HS-27A (cell line): ENCODE data around the gene GUCA1A.
"Not testable (repeated sequence)": the region's sequence is repeated elsewhere in the genome, so short reads cannot be mapped to it uniquely, and the experiment has no call there.

Experiments used
- DNase-seq: peaks from one replicate; pipeline ENCODE4 v3.0.0-alpha.2; 2012; ENCODE audit warnings: low read depth, missing footprints

GUCA1A gene

DNA sequence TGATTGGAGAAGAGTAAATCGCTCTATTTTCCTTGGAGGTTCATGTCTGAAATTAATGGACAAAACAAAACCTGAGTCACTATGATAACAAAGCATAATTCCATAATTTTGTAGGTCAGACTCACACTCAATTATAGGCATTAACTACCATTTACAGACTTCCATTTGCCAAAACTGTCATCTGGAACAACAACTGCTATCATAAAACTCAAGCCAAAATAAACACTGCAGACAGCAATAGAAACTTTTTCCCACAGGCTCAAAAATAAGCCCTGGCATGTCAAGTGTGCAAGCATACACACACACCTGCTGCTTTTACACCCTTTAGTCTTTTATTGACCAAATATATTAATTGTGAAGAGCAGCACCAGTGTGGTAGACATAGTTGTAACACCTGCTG is 37.4 kb downstream of the GUCA1A start:
- no peak for DNase-seq

DNA sequence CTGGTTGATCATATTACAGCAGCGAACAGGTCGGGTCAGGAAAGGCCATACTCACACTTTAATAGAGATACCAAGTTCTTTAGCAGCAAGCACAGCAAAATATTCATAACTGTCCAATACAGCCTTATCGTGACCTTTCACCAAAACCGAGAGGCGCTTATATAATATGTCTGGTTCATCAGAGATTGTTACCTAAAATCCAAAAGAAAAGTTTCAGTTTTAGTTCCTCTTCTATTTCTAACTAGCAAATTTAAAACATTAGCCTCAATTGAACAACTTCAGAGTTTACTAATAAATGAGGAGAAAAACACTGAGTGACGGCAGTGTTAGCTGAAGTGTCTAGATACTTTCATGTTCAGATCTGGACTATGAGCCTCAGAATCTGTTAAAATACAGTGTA is 38.6 kb downstream of the GUCA1A start:
- no peak for DNase-seq

DNA sequence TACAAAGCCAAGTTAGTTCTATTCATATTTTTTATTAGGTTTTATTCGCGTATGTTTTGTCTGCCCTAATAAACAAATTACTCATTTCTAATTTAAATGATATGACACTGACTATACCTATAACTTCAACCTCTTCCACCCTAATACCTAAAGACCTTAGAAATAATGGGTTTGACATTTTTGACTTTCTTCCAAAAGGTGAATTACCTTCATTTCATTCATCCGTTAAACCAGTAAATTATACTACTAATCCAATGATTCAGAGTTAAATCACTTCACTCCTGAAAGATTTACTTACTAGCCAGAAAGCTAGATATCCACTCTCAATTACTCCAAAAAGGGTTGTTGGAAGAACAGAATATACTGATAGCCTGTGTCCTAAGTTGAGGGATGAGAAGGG is 39.3 kb downstream of the GUCA1A start:
- no peak for DNase-seq

DNA sequence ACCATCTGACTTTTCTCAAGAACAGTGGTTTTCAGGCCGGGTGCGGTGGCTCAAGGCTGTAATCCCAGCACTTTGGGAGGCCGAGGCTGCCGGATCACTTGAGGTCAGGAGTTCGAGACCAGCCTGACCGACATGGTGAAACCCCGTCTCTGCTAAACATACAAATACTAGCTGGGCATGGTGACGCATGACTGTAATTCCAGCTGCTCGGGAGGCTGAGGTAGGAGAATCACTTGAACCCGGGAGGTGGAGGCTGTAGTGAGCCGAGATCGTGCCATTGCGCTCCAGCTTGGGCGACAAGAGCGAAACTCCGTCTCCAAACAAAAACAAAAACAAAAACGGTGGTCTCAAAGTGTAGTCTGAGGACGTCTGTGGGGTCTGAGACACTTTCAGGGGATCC is 43.3 kb downstream of the GUCA1A start:
- not testable (repeated sequence) for DNase-seq

DNA sequence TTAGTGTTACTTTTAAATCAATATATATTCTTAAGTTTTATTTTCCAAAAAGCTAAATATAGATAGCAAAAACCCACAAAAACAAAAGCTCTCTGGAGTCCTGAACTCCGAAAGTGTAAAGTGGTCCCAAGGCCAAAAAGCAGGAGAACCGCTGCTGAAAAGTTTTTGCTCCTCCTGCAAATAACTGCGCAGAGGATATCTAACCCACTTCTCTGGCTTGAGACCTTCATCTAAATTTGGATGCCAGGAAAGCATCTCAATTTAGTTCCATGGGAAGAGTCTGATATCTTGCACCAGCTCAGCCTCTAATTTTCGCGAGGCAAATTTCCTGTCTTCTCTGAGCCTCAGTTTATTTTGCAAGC is 44.0 kb downstream of the GUCA1A start:
- no peak for DNase-seq

DNA sequence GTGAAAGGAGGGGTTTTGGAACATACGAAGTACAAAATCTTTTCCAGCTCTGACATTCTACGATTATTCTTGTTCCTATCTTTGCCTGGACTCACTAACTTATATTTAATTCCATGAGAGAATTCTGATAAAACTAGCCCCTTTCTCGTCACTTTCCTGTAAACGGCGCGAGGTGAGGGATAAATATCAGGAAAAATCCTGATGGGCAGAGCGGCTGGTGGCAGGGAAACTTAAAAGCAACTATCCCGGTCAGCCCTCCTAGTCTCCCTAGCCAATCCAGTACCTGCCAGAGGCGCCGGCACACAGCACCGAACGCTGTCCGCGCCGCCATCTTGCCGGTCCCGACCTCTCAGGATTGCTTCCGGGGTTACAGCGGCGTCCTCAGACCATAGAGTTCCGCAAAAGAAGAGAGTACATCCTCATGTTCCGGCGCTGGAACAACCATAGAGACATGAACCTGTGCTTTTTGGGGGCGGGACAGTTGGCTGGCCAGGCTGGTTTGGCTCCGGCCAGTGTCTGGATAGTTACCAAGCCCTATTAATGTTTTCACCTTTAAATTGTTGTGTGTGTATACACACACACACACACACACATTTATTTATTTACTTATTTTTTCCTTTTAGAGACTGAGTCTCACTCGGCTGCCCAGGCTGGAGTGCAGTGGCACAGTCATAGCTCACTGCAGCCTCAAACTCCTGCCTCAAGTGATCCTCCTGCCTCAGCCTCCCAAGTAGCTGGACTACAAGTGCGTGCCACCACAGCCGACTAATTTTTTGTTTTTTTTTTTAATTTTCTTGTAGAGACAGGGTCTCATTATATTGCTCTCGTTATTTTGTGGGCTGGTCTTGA is 44.6 kb downstream of the GUCA1A start, which contains the start of gene MRPS10:
MRPS10 (minus strand) TSS at position 343 of the 849 bp plus-strand sequence; CDS start at position 331, 12 bp downstream.
- DNase-seq = peak; percentile 90

DNA sequence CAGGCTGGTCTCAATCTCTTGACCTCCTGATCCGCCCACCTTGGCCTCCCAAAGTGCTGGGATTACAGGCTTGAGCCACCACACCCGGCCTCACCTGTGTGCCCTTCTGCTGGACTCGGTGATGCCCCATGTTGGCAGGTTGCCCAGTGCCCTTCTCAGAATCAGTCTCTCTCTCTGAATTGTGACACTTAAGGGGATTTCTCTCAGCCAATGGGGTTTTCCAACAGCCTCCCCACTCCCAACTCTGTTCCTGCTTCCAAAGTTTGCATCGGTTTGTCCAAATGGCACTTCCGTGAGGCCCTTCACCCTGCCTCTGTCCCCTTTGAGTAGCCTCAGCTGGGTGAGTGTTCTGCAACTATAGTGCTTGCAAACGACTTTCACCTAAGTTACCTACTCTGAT is 47.6 kb downstream of the GUCA1A start:
- no peak for DNase-seq

DNA sequence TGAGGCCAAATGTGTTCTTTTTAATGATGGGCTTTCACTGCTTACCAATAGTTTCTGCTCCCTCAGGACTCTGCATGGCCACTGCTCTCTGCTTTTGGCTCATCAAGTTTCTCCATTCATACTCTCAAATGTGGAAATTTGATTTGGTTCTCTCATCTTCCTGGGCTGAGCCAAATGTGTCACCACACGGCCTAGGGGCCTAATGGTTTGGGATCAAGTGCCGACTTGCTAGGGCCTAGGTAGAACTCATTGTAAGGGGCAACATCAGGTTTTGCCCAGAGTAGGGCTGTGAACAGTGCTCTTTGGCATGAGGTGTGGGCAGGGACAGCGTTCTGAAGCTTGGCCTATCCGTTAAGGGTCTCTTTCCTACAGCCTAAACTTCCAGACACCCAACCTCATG is 48.4 kb downstream of the GUCA1A start:
- DNase-seq = no peak

DNA sequence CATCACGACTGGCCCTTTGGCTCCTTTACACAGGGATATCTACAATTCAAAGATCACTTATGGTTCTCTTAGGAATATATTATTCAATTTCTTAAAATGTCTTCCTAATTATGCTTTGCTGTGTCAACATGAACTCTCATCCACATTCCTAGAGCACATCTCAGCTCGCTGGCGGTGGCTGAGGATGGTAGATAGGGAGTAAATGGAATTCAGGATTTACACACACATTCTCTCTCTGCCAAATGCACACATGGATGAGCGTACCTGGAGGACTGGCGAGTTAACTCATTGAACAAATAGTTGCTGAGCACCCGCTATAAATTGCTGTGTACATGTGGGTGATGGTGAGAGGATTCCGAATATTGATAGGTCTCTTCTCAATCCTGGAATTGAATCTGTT is 49.3 kb downstream of the GUCA1A start:
- no peak for DNase-seq

DNA sequence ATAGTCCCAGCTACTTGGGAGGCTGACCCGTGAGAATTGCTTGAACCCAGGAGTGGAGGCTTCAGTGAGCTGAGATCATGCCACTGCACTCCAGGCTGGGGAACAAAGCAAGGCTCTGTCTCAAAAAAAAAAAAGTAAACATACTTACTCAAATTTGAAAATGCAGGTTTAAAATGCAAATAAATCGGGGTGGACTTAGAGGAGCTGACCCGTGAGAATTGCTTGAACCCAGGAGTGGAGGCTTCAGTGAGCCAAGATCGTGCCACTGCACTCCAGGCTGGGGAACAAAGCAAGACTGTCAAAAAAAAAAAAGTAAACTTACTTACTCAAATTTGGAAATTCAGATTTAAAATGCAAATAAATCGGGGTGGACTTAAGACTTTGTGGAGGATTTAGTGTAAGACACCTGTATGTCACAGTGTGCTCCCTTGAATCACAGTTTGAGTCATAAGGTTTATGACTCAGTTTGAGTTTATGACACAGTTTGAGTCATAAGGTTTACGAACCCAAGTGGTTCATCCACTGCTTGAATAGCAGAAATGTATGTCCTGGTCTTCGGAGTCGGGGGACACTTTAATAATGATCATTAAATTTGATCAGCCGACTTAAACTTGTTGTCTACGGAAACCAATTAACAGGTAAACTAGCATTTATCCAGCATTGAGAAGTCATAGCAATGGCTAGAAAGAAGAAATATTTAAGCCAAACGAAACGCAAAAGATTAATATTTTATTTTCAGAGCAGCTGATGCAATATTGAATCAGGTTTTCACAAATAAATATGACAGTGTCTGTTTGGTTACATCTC is 51.3 kb downstream of the GUCA1A start:
- peak; percentile 82 for DNase-seq

DNA sequence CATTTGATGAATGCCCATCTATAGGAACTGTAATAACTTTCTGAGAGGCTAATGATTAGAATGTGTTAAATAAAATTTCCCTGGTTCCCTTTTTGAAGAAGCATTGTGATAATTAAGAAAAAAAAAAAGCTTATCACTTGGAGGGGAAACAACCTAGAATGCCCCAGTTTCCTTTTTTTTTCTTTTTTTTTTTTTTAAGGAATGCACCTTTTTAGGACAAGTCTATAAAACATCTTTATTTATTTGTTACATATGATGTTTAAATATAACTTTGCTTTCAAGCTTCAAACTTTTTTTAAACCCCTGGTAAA is 51.8 kb downstream of the GUCA1A start:
- no peak for DNase-seq

DNA sequence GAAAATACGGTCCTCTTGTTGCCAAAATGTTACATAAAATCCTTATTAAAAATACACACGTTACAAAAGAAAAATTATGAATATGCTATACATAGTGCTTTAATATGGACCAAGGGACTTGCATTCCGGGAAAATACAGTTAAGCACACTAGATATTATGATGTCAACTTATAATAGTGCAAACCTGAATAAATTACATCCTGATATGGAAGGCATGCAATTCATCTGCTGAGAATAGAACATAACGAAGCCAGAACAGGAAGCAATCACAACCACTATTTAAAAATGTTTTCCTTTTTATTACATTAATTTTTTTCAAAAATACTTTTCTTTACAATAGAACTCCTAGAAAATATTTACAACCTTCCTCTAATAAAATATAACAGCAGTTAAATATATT is 52.3 kb downstream of the GUCA1A start:
- DNase-seq = no peak

DNA sequence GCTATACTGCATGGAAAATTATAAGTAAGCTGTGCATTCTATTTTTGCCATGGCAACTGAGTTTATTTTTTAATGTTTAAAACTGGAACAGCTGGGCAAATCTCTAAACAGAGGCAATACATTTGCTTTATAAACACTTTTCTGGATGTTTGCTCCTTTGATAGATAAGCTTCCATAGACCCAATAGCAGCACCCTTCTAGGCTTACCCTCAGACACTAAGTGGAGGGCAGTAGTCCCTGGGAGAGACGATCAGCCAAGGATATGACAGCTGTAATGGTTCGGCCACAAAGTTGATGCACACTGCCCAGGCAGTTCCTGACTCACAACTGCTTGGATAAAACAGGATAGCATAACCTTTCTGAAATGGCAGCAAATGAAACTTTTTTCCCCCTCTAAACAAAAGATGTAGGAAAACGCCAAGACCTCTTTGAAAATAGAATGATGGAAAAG is 53.0 kb downstream of the GUCA1A start:
- DNase-seq = no peak

DNA sequence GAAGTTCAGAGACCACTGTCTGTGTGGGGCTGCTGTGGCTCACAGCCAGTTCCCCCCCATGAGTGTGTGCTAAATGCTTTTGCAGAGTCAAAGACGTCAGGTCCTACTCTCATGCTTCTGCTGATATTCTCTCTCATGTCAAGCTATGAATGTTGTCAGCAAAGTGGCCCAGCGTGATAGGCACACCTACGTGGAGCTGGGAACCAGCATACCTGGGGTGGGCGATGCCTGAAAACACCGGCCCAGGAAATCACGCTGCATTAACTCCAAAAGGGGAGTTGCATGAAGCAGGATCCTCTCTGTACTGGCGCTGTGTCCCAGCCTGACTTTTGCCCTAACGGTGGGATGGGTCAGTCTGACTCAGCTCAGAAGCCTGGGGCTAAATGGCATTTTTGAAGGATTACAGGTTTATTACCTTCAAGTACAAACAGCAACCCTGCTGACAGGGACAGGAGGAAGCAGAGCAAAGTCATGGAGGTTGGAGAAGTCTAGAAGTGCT is 53.5 kb downstream of the GUCA1A start:
- DNase-seq = no peak

DNA sequence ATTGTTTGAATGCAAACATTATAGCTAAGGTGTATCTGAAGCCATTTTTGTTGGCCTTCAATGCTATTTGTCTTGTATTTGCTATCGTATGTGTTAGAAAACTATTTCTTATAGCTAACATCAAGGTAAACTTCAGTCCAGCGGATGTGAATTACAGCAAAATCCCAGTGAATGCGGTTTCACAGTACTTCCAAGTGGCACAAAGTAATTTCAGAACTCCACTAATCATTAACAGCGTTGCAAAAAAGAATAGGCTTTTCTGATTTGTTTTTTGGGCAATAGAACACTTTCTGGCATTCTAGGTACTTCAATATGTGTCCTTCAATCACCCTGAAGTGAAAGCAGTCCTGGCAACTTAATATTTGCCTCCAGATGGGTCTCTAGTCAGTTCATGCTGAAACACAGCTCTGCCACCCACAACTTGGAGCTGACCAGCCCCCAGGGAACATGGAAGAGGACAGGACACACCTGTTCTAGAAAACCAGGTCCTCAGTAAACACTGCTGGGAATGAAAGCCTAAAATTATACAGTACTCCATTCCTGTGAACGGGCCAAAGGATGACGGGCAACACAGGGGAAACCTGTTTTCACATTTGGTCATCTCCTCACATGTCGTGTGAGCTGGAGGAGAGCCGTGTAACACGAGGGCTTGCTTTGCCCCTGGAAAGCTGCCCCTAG is 54.1 kb downstream of the GUCA1A start:
- no peak for DNase-seq

DNA sequence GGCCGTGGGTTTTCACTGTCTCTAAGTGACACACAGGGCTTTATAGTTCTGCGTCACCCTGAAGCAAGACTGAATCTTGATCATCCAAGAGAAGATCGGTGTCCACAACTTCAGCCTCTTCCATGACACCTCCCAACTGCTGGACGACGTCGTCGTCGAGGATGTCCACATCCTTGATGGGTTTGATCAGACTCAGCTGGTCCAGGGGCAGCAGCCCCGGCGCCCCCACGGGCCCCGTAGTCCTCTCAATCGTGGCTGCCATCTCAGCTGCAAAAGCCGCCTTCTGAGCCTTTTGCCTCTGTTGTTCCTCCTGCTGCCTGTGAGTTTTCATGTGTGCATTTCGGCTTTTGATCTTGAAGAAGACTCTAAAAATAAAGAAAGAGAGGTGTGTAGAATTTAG is 55.1 kb downstream of the GUCA1A start:
- no peak for DNase-seq
